ENCODE measurements around the gene LRP6.
A peak's percentile ranks its signal among the peaks of the same experiment; 100 is the strongest.

Gene LRP6

GRCh38 chr12:12072064-12072760 lies 194.6 kb downstream of the LRP6 start:
- TF ChIP-seq FOXM1 (IDR thresholded peaks at IDR 0.05; ENCODE audit: borderline replicate concordance, low read depth) (no peak), ZBTB7A (IDR thresholded peaks at IDR 0.05; ENCODE audit: low read depth) (no peak), RAD21 (IDR thresholded peaks at IDR 0.05; ENCODE audit: low read depth) (no peak), EGR1 (IDR thresholded peaks at IDR 0.05) (no peak), TCF12 (IDR thresholded peaks at IDR 0.05; ENCODE audit: low read depth) (no peak)

- TF ChIP-seq RAD21 (IDR thresholded peaks at IDR 0.05; ENCODE audit: low read depth) (peak; percentile 37), EGR1 (IDR thresholded peaks at IDR 0.05) (no peak), EP300 (IDR thresholded peaks at IDR 0.05; ENCODE audit: borderline replicate concordance) (no peak), NFIC (IDR thresholded peaks at IDR 0.05) (no peak), YY1 (IDR thresholded peaks at IDR 0.05; ENCODE audit: low read depth) (no peak)
Observed at GRCh38 chr12:12070674-12071656, 195.9 kb downstream of the LRP6 start, which contains the start of gene BCL2L14. Gene BCL2L14, plus strand, starts transcription at chr12:12070939. Its CDS starts 8,367 bp downstream, at chr12:12079306.

GRCh38 chr12:12069821-12070548 lies 196.9 kb downstream of the LRP6 start:
- TF ChIP-seq REST (IDR thresholded peaks at IDR 0.05; ENCODE audit: low read depth) (no peak), EP300 (IDR thresholded peaks at IDR 0.05; ENCODE audit: borderline replicate concordance) (no peak), EGR1 (IDR thresholded peaks at IDR 0.05) (no peak), ZBTB7A (IDR thresholded peaks at IDR 0.05; ENCODE audit: low read depth) (no peak), YY1 (IDR thresholded peaks at IDR 0.05; ENCODE audit: low read depth) (no peak), NFIC (IDR thresholded peaks at IDR 0.05) (no peak), FOXM1 (IDR thresholded peaks at IDR 0.05; ENCODE audit: borderline replicate concordance, low read depth) (no peak), TAF1 (IDR thresholded peaks at IDR 0.05; ENCODE audit: low read depth) (no peak), CREB1 (IDR thresholded peaks at IDR 0.05; ENCODE audit: low read depth) (no peak), MAX (IDR thresholded peaks at IDR 0.05) (no peak), CEBPB (IDR thresholded peaks at IDR 0.05) (no peak), TEAD4 (IDR thresholded peaks at IDR 0.05) (no peak), RAD21 (IDR thresholded peaks at IDR 0.05; ENCODE audit: low read depth) (no peak), USF1 (IDR thresholded peaks at IDR 0.05) (no peak), TCF12 (IDR thresholded peaks at IDR 0.05; ENCODE audit: low read depth) (no peak)

GRCh38 chr12:12068751-12069150 lies 198.1 kb downstream of the LRP6 start:
- TF ChIP-seq ZBTB7A (IDR thresholded peaks at IDR 0.05; ENCODE audit: low read depth): no peak
- no peak for TF ChIP-seq CEBPB (IDR thresholded peaks at IDR 0.05)
- TF ChIP-seq TCF12 (IDR thresholded peaks at IDR 0.05; ENCODE audit: low read depth): no peak
- no peak for TF ChIP-seq EP300 (IDR thresholded peaks at IDR 0.05; ENCODE audit: borderline replicate concordance)
- TF ChIP-seq RAD21 (IDR thresholded peaks at IDR 0.05; ENCODE audit: low read depth): no peak
- TF ChIP-seq NFIC (IDR thresholded peaks at IDR 0.05): no peak
- no peak for TF ChIP-seq MAX (IDR thresholded peaks at IDR 0.05)
- TF ChIP-seq TAF1 (IDR thresholded peaks at IDR 0.05; ENCODE audit: low read depth): no peak
- TF ChIP-seq YY1 (IDR thresholded peaks at IDR 0.05; ENCODE audit: low read depth): no peak

All from Ishikawa (cell line).